ENCODE measurements around the gene CFAP100.

DNA sequence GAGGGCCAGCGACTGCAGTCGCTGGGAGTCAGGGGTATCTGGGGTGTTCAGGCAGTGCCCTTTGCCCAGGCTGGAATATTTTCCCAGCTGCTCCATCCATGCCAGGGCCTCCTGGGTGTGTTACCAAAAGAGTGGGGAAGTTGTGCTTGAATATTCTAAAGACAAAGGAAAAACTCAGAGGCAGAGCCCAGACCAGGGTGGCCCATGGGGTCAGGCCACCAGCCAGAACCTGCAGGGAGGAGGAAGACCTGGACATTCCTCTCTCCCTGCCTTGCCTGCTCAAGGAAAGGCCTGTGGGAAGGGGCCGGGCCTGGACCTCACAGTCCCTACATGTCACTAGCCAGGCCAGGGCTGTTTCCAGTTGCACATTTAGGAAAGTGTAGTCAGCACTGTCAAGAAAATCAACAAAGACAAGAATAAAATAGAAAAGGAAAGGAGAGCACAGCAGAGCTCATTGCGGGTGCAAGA, 21.5 kb upstream of the CFAP100 start:
- TF ChIP-seq, protein P1, sequence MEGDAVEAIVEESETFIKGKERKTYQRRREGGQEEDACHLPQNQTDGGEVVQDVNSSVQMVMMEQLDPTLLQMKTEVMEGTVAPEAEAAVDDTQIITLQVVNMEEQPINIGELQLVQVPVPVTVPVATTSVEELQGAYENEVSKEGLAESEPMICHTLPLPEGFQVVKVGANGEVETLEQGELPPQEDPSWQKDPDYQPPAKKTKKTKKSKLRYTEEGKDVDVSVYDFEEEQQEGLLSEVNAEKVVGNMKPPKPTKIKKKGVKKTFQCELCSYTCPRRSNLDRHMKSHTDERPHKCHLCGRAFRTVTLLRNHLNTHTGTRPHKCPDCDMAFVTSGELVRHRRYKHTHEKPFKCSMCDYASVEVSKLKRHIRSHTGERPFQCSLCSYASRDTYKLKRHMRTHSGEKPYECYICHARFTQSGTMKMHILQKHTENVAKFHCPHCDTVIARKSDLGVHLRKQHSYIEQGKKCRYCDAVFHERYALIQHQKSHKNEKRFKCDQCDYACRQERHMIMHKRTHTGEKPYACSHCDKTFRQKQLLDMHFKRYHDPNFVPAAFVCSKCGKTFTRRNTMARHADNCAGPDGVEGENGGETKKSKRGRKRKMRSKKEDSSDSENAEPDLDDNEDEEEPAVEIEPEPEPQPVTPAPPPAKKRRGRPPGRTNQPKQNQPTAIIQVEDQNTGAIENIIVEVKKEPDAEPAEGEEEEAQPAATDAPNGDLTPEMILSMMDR (IDR thresholded peaks at IDR 0.05) = no peak
- no peak for TF ChIP-seq EP300 (IDR thresholded peaks at IDR 0.05)
- no peak for TF ChIP-seq POLR2A (IDR thresholded peaks at IDR 0.05; ENCODE audit: low read depth)
